ENCODE measurements around the gene AP1AR.
"Not testable (repeated sequence)": the region's sequence is repeated elsewhere in the genome, so short reads cannot be mapped to it uniquely, and the experiment has no call there.

AP1AR gene

DNA sequence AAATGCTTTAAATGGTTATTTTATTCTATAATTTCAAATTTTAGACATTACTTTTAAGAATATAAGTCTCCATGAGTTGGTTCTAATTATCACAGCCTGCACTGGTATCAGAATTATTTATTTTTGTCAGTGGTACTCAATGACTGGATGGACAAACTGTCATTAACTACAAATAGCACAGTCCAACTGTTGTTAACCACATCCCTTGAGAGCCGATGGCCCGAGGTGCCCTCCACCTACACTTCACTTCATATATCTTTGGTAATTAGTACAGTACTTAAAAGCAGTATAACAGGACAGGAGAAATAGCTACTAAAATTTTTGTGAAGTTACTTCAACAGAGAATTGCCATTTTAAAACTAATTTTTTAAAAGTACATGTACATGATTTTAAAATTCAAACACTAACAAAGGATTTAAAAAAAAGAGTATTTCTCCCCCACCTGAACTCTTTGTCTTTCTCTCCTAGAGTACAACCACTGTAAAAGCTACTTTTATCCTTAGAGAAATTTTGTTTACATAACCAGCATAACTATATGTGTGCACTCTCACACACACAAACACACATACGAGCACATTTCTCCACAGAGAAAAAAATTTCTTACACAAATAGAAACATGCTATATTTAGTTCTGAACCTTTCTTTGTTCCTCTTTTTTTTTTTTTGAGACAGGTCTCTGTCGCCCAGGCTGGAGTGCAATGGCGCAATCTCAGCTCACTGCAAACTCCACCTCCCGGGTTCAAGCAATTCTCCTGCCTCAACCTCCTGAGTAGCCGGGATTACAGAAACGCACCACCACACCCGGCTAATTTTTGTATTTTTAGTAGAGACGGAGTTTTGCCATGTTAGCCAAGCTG is 47.7 kb downstream of the AP1AR start:
- no peak for DNase-seq

DNA sequence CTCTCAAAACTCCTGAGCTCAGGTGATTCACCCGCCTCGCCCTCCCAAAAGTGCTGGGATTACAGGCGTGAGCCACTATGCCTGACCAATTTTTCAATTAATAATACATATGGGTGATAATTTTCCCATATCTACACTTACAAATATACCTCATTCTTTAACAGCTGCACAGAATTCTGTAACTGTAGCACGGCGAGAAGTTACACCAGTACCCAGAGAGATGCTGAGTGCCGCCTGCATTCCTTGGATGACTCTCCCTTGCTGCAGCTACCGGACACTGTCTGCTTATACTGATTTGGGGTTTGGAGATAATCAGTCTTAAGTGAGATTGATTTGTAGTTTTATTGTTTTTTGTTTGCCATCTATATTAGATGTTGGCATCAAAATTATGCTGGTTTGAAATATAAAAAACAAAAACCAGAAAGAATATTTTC is 48.3 kb downstream of the AP1AR start:
- no peak for DNase-seq

DNA sequence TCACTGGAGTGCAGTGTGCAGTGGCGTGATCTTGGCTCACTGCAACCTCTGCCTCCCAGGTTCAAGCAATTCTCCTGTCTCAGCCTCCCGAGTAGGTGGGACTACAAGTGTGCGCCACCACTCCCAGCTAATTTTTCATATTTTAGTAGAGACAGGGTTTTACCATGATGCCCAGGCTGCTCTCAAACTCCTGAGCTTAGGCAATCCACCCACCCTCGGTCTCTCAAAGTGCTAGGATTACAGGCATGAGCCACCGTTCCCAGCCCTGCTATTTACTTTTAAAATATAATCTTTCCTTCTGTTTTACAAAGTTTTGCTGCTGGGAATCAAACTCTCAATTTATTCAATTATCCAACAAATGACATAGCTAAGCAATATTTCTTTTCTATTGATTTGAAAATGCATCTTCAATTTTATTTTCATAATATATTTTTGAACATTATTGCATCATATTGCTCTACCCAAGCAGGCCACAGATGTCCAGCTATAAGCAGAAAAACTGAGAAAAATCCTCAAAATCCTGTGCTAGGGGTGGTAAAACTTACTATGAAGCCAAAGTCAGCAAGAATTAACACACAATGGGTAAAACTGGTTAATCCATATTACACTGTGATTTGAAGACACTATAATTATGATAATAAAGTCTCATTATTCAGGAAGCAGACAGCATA is 48.9 kb downstream of the AP1AR start:
- DNase-seq, result no peak

DNA sequence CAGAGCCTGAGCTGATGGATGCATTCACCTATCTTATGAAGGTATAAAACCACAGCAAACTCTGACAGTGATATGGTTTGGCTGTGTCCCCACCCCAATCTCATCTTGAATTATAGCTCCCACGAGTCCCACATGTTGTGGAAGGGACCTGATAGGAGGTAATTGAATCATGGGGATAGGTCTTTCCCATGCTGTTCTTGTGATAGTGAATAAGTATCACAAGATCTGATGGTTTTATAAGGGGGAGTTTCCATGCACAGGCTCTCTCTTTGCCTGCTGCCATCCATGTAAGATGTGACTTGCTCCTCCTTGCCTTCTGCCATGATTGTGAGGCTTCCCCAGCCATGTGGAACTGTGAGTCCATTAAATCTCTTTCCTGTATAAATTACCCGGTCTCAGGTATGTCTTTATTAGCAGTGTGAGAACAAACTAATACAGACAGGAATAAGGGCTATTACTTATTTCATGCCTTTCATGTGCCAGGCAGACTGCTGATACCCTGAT is 50.4 kb downstream of the AP1AR start:
- not testable (repeated sequence) for DNase-seq

DNA sequence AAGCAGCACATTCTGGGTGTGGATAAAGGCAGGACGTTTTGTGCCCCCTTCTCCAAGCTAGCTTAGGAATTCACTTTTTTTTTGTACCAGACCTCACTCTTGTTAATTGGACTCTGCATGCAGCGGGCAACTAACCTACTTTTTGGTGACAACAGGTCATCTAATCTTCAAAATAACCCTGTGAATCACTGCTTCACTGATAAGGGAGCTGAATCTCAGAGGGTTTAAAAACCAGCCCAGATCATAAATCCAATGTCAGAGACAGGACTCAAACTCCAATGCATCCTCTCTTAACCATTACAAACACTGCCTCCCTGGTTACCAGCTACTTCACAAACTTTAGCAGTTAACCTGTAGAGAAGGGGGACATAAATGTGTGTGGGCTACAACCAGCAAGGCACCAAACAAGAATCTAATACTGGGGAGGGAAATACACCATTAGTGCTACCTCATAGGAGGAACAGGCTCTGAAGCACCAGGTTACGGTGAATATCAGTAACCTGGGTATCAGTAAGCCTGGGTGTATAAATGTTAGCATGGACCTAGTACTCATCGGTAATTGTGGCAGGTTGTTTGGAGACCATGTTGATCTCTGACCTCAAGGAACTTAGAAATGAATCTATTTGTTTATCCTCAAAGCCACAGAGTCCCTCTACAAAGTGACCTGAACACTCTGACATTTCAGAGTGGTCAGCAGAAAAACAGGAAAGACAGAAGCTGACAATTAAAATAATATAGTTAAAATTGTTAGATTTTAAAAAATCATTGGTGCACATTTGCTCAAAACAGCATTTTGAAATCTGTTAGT is 51.5 kb downstream of the AP1AR start:
- DNase-seq, result no peak

DNA sequence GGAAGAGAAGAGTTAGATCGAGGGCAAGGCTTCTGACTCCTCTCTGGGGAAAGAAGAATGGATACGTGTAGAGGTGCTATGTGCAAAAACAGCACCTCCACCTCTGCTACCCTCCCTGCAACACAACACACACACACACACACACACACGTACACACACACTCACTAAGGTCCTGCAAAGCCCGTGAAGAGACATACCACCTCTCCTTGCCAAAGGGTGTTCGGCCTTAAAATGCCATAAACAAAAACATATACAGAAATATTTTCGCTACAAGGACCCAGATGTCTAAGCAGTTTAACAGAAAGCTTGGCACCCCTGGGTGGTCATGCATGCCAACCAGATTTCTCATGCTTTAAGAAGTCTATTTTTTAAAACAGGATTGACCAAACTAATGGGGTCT is 52.6 kb downstream of the AP1AR start:
- DNase-seq, result no peak

DNA sequence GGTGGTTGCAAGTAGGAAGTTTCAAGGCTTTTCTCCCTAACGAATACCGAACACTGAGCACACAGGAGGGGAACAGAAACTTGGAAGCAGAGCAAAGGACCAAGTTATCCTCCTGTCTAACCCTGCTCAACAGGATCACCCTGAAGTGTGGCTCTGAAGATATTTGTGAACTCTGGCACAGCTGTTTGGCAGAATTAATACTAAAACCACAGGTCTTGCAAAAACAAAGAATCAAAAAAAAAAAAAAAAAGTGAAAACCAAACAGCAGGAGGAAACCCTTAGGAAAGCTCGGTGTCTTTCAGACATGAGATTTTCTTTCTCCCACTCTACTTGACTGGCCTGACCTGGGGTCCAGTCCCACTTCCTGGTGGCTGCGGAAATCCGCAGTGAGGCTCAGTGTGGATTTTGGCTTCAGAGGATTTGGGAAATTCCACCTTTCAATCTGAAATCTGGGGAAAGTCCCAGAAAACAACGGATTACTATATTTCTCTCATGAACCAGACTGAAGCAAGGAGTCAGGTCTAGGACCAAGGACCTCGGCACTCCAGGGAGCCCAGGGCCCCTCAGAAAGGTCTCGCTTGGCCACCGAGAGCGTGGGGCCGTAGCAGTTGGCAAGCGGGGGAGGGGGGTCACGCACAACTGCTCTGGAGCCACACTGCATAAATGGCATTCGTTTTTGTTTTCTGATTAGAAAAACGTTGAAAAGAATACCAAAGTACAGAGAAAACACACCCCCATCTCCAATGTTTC is 53.2 kb downstream of the AP1AR start:
- DNase-seq, result no peak

DNA sequence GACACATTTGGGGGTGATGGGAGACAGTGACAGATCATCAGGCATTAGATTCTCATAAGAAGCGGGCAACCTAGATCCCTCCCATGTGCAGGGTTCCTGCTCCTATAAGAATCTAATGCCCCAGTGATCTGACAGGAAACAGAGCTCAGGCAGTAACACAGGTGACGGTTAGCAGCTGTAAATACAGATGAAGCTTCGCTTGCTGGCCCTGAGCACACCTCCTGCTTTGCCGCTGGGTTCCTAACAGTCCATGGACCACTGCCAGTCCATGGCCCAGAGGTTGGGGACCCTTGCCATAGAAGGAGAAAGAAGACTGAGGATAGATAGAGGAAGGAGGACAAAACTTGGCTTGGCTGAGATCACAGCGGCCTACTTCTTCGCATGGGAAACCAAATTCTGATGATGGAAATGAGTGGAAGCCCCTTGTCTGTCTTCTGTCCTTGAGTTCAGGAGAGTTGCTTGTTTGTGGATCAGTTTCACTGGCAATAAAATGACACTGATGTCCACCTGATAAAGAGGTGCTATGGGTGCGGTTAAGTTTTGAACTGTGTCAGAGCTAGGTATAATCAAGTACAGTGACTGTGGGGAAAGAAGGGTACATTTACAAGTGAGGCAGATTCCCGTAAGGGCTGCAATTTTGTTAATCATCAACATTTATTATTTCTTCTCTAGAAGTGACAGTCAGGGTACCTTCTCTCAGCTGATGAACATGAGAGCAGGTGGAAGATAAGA is 55.8 kb downstream of the AP1AR start:
- DNase-seq, result no peak

DNA sequence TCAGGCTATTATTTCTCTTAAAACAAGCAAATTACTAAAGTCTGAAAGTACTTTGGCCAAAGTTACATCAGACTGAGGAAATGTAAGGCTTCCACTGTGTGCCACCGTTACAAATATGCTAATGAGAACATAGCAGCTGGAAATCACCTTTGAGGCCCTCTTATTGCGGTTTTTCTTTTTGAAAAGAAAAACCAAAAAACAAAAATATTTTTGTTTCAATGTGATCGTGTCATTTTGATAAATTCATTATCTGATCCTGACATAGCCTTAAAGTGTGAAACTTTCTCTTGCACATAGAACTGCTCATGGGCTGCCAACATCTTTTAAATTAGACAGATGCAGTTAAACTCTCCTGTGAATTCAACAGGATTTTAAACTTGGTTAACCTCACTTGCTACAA is 56.9 kb downstream of the AP1AR start:
- no peak for DNase-seq

DNA sequence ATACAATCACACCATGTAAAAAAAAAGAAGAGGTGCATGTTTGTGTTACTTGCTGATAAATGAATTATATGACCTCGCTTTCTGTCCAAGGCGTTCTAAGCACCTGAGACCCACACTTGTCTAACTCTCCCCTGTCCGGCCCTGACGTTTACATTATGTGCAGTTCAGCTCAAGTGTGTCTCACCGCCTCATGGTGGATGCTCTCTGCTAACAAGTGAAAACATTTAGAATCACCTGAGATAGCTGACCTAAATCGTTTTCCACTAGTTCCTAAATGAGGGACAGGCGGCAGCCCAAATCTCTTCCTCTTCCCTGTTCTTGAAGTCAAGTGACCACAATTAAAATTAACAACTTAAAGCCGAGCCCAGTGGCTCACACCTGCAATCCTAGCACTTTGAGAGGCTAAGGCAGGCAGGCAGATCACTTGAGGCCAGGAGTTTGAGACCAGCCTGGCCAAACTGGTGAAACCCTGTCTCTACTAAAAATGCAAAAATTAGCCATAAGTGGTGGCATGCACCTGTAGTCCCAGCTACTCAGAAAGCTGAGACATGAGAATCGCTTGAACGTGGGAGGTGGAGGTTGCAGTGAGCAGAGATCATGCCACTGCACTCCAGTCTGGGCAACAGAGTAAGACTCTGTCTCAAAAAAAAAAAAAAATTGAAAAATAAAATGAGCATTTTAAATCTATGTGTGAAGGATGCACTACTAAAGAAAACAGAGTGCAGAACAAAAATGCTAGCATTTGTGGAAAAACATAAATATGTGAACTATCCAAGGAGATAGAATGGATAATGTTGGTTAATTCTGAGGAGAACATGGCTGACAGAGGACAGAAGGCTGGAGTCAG is 58.0 kb downstream of the AP1AR start:
- no peak for DNase-seq

DNA sequence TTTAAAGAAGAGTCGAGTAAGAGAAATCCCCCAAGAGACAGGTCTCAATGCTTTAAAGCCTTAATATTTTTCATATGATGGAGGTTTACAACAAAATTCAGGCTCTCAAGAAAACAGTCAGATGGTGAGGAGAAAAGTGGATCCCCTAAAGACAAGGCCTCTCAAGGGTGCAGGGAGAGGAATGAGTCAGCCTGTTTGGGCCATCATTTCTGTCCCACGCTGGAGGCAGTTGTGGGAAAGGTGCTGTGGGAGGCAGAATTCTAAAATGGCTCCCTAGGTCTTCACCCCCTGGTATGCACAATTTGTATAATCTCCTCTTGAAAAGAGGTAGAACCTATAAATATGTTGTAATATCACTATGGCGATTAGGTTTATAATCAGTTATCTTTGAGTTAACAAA is 58.8 kb downstream of the AP1AR start:
- DNase-seq, result no peak

DNA sequence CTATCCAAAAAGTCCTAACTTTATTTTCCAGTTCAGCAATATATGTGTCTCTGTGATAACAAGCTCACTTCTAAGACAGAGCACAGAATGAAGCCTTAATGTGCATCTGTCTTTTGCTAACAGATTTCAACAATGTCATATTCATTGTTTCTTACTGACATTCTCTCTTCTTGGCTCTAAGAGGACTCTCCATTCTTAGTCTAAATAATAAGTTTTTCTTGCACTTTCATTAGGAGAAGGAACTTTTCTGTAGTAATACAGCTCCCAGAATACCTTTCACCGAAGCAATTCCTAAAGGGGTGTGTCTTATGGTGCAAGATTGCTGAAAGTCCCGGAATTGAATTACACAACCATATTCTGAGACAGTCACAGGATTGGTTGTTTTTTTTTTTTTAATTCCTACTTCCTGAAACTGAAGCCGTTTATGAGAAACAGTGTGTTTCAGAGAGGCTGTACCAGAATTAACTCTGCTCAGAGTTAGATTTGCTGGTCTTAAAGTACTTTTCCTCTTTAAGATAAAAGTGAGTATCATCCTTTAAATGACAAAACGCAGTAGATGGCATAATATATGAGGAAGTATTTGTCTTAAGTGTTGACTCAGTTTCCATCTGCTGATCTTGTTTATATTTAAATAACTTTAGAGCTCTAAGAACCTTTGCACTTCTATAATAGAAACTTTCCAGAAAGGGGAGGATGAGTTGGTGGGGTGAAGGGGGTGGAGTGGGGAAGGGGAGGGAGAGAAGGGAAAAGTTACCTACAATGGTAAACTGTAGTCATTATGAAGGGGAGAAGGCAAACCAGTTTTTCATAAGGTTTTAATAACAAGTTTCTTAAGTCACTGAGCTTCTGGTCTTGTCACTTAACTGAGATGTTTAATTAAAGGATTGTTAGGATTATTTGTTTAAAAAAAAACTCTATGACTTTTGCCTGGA is 65.6 kb downstream of the AP1AR start, which contains the start of gene ALPK1:
Gene ALPK1, plus strand, starts transcription at position 421 of the 932 bp plus-strand sequence.
- DNase-seq, result no peak

DNA sequence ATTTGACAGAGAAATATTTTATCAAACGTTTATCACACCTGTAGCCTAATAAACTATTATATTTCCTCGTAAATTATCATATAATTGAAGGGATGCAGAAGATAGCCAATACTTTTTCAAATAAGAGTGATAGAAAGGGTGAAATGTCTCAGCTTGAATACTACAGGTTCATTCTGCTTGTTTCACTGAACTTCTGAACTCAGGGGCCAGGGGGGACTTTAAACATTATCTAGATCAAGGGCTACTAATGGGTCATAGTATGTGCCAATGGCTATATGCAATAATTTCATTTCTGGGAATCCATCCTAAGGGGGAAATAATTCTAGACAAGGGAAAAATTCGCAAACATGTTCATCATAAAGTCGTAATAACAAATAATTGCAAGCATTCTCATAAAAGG is 68.1 kb downstream of the AP1AR start:
- DNase-seq, result no peak

DNA sequence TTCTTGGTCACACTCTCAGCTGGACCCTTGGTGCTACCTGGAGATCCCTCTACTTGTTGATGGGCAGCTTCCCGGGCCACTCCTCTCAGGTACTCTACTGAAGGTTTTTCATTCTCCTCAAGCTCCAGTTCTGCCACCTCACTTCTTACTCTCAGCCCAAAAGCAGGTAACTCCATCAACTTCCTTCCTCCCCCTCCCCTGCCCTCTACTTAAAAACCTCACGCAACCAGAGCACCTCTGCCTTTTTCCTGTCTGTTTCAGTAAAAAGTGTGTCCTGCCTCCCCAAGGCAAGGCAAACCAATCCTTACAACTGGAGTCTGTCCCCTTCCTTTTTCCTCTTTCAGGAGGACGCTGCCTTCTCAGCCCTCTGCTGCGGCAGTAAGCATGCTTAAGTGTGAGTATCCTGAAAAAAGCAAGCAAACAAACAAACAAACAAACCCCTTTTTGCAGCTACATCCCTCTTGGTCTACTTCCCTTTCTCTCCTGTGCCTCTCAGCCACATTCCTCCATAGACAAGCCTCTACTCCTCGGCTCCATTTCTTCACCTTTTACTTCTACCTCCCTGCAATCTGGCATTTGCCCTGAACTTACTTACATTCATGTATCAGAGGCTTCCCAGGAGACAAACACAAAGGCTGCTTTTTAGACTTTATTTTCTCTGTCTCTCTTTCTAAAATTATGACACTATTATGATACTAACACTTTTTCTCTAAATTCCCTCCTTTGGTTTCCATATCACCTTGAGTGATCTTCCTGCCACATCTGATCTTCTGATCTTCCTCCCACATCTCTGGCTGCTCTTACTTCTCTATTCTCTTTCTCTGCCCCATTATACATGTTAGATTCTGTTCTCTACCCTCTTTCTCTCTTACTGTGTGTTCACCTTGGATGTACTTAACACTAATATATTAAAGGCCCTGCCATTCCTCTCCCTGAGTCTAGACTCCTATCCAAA is 71.0 kb downstream of the AP1AR start:
- DNase-seq, result no peak

DNA sequence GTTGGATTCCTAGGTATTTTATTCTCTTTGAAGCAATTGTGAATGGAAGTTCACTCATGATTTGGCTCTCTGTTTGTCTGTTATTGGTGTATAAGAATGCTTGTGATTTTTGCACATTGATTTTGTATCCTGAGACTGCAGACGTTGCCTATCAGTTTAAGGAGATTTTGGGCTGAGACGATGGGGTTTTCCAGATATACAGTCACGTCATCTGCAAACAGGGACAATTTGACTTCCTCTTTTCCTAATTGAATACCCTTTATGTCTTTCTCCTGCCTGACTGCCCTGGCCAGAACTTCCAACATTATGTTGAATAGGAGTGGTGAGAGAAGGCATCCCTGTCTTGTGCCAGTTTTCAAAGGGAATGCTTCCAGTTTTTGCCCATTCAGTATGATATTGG is 73.9 kb downstream of the AP1AR start:
- not testable (repeated sequence) for DNase-seq

DNA sequence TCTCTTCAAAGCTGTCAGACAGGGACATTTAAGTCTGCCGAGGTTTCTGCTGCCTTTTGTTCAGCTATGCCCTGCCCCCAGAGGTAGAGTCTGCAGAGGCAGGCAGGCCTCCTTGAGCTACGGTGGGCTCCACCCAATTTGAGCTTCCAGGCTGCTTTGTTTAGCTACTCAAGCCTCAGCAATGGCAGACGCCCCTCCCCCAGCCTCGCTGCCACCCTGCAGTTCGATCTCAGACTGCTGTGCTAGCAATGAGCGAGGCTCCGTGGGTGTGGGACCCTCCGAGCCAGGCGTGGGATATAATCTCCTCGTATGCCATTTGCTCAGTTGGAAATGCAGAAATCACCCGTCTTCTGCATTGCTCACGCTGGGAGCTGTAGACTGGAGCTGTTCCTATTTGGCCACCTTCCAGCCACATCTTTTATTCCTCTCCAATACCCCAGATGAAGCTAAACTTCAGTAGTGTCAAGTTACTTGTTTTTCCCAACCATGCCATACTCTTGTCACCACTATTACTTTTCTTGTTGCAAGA is 77.7 kb downstream of the AP1AR start:
- not testable (repeated sequence) for DNase-seq

DNA sequence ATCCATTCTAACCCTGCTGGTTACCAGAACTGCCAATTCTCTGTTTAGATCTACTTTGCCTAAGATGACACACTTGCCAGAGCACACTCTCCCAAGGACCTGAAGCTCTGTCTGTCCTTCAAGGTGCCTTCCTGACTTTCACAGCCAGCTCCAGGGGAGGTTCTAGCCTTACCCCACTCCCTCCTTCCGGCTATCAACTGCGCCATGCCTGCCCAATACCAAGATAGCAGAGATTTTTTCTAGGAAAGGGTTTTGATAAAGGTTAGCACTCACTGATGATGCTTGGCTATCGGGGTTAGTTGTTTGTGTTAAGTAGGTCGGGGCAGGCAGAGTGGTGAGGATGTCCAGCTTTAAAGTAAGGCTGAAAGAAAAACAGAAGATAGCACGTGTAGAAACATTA is 79.9 kb downstream of the AP1AR start:
- DNase-seq, result no peak

DNA sequence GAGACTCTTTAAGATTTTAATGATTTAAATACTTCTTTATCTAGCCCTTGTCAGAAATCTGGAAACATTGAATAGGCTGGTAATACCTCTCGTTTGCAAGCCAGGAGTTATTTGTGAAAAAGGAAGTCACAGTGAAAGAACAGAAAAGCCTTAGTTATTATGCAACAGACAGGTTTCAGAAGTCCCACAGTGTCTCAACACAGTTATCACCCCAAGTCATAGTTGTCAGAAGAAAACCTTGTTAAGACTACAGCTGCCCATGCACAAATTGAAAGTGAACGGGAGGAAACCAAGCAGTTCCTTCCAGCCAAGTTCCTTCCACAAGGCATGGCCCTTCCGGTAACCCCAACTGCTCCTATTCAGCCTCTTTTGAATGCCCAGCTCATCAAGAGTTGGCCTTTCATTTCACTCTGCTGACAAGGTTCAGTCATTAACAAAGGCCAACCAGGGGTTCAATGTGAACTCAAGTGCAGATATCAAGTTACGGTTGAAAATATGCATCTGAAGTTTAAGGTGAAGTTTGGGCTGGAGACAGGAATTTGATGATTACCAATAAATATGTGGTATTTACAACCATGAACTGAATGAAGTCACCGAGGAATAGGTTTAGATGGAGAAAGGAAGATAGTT is 81.1 kb downstream of the AP1AR start:
- DNase-seq, result no peak

All from NCI-H187 (cell line).